ENCODE data around the gene CLSTN3. TPM values are rescaled to one million over a fixed set of nuclear protein-coding genes. Genes with fewer than 3 reads are reported as not detected.

The CLSTN3 gene
- polyA plus RNA-seq, 2 of the 4 experiments (the other 2 are of a cell fraction): 17.4 to 24.9 TPM

DNA sequence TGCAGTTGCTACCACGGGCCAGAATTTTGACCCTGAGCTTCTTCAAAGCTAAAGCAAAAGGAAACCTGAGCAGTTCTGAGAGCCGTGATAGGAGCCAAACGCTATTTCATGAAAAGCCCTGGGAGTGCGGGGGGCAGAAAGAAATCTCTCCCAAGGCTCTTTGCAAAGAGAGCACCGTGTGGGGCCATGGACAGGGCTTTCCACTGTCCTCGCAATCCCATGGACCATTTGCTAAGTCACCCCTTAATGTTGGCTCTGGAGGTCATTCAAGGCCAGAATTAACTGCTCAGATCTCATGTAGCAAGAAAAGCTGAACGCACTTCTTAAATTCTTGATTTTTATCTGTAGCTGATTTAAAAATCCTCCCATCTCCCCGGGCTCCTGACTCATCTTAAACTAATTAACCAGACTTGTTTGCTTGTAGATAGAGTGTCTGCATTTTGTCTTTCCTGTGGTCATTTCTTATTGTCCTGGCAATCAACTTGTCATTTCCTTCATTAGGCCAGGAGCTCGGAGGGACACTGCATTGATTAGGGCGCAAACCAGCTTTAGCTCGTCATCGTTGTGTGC lies 24.8 kb downstream of the CLSTN3 start:
- TF ChIP-seq, protein P1, sequence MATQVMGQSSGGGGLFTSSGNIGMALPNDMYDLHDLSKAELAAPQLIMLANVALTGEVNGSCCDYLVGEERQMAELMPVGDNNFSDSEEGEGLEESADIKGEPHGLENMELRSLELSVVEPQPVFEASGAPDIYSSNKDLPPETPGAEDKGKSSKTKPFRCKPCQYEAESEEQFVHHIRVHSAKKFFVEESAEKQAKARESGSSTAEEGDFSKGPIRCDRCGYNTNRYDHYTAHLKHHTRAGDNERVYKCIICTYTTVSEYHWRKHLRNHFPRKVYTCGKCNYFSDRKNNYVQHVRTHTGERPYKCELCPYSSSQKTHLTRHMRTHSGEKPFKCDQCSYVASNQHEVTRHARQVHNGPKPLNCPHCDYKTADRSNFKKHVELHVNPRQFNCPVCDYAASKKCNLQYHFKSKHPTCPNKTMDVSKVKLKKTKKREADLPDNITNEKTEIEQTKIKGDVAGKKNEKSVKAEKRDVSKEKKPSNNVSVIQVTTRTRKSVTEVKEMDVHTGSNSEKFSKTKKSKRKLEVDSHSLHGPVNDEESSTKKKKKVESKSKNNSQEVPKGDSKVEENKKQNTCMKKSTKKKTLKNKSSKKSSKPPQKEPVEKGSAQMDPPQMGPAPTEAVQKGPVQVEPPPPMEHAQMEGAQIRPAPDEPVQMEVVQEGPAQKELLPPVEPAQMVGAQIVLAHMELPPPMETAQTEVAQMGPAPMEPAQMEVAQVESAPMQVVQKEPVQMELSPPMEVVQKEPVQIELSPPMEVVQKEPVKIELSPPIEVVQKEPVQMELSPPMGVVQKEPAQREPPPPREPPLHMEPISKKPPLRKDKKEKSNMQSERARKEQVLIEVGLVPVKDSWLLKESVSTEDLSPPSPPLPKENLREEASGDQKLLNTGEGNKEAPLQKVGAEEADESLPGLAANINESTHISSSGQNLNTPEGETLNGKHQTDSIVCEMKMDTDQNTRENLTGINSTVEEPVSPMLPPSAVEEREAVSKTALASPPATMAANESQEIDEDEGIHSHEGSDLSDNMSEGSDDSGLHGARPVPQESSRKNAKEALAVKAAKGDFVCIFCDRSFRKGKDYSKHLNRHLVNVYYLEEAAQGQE (IDR thresholded peaks at IDR 0.05): no peak
- TF ChIP-seq, protein P2, sequence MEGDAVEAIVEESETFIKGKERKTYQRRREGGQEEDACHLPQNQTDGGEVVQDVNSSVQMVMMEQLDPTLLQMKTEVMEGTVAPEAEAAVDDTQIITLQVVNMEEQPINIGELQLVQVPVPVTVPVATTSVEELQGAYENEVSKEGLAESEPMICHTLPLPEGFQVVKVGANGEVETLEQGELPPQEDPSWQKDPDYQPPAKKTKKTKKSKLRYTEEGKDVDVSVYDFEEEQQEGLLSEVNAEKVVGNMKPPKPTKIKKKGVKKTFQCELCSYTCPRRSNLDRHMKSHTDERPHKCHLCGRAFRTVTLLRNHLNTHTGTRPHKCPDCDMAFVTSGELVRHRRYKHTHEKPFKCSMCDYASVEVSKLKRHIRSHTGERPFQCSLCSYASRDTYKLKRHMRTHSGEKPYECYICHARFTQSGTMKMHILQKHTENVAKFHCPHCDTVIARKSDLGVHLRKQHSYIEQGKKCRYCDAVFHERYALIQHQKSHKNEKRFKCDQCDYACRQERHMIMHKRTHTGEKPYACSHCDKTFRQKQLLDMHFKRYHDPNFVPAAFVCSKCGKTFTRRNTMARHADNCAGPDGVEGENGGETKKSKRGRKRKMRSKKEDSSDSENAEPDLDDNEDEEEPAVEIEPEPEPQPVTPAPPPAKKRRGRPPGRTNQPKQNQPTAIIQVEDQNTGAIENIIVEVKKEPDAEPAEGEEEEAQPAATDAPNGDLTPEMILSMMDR (IDR thresholded peaks at IDR 0.05): no peak
- TF ChIP-seq, protein P3, sequence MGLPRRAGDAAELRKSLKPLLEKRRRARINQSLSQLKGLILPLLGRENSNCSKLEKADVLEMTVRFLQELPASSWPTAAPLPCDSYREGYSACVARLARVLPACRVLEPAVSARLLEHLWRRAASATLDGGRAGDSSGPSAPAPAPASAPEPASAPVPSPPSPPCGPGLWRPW (IDR thresholded peaks at IDR 0.05): no peak
- no peak for TF ChIP-seq EHMT2 (IDR thresholded peaks at IDR 0.05; ENCODE audit: low read depth)
- TF ChIP-seq, protein P4, sequence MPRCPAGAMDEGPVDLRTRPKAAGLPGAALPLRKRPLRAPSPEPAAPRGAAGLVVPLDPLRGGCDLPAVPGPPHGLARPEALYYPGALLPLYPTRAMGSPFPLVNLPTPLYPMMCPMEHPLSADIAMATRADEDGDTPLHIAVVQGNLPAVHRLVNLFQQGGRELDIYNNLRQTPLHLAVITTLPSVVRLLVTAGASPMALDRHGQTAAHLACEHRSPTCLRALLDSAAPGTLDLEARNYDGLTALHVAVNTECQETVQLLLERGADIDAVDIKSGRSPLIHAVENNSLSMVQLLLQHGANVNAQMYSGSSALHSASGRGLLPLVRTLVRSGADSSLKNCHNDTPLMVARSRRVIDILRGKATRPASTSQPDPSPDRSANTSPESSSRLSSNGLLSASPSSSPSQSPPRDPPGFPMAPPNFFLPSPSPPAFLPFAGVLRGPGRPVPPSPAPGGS (IDR thresholded peaks at IDR 0.05): no peak
- no peak for TF ChIP-seq MAFK (IDR thresholded peaks at IDR 0.05; ENCODE audit: partially characterized antibody)
- no peak for TF ChIP-seq KDM1A (IDR thresholded peaks at IDR 0.05; ENCODE audit: low read depth)
- no peak for TF ChIP-seq JUN (IDR thresholded peaks at IDR 0.05)
- TF ChIP-seq CBX2 (IDR thresholded peaks at IDR 0.05; ENCODE audit: borderline replicate concordance, low read depth): no peak
- TF ChIP-seq RFX5 (IDR thresholded peaks at IDR 0.05): no peak
- TF ChIP-seq GATA3 (IDR thresholded peaks at IDR 0.05; ENCODE audit: borderline replicate concordance): no peak
- no peak for TF ChIP-seq MAZ (IDR thresholded peaks at IDR 0.05; ENCODE audit: borderline replicate concordance, low read depth, low read length)
- no peak overlapping the region for H3K4me3 ChIP-seq

DNA sequence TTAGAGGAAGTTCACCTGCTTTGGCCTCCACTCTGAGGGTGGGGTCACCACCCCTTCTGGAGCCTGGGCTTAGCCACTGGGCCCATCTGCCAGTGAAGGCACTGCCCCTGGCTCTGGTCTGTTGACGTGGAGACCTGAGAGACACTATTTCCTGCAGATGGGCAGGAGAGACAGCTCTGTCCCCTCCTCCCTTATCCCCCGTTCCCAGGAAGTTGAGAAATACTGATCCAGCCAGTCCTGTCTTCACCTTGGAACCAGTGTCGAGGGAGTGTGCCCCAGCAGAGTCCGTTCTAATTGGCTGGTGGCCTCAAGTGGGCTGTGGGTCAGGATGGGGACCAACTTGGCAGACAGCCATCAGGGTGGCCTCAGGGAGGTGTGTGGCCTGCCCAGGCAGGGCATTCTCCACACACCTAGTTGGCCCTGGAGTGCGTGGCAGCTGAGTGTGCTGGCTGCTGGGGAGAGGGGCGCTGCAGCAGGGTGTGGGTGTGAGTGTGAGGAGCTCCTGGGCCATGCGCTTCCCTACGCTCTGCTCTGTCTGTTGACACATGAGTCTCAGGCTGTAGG lies 25.4 kb downstream of the CLSTN3 start:
- Histone ChIP-seq H3K4me1 (no peaks in the 10 kb centered on the region), H3K27ac (no peak overlapping the region), H3K9me3 (no peaks in the 10 kb centered on the region), H3K4me3 (no peak overlapping the region), H3K4me2 (no peak overlapping the region)
- POLR2A ChIA-PET: no interaction called here
- 73% methylated on average over 7 of the region's 8 CpGs for WGBS (ENCODE audit: missing lambda C conversion rate)
- DNase-seq (ENCODE audit: low read depth in 1 of 2, low spot score in 1 of 2) (no peak), ATAC-seq (no peak), FAIRE-seq (no peak)
- CTCF ChIA-PET: interaction anchor here (0.6 to 4.5 kb wide), 6 partner anchors 8 to 635 kb away, joined by 3 to 71 read pairs (median 4); partner anchors contain the start of gene C1RL
- TF ChIP-seq JUN (IDR thresholded peaks at IDR 0.05) (no peak), KDM5A (IDR thresholded peaks at IDR 0.05) (no peak), GATA3 (IDR thresholded peaks at IDR 0.05; ENCODE audit: borderline replicate concordance) (no peak), HEYL (CRISPR knock-in tag; IDR thresholded peaks at IDR 0.05) (no peak), POLR2AphosphoS2 (conservative IDR thresholded peaks at IDR 0.05; ENCODE audit: low read length) (no peak), ESRRA (IDR thresholded peaks at IDR 0.05; ENCODE audit: borderline replicate concordance, low read length) (no peak), RCOR1 (IDR thresholded peaks at IDR 0.05; ENCODE audit: low read depth, low read length) (no peak), NPAS2 (CRISPR knock-in tag; IDR thresholded peaks at IDR 0.05; ENCODE audit: borderline replicate concordance) (no peak), SMC3 (IDR thresholded peaks at IDR 0.05) (no peak), HOXB13 (CRISPR knock-in tag; IDR thresholded peaks at IDR 0.05; ENCODE audit: low read depth) (no peak), CBX2 (IDR thresholded peaks at IDR 0.05; ENCODE audit: borderline replicate concordance, low read depth) (no peak), SREBF2 (IDR thresholded peaks at IDR 0.05) (no peak), RNF2 (IDR thresholded peaks at IDR 0.05; ENCODE audit: borderline replicate concordance, low read depth) (no peak), CEBPB (IDR thresholded peaks at IDR 0.05) (no peak)
- TF ChIP-seq, protein P5, sequence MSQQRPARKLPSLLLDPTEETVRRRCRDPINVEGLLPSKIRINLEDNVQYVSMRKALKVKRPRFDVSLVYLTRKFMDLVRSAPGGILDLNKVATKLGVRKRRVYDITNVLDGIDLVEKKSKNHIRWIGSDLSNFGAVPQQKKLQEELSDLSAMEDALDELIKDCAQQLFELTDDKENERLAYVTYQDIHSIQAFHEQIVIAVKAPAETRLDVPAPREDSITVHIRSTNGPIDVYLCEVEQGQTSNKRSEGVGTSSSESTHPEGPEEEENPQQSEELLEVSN (IDR thresholded peaks at IDR 0.05; ENCODE audit: borderline replicate concordance, low read depth): no peak

More for the DNA sequence above, 24.8 kb downstream of the CLSTN3 start:
- ATAC-seq (no peak), FAIRE-seq (no peak), DNase-seq (ENCODE audit: low read depth in 1 of 2, low spot score in 1 of 2) (no peak)
- POLR2A ChIA-PET: no interaction called here
- Histone ChIP-seq H3K27ac (no peak overlapping the region), H3K4me2 (no peak overlapping the region), H3K4me1 (no peaks in the 10 kb centered on the region), H3K9me3 (no peaks in the 10 kb centered on the region)
- CTCF ChIA-PET: interaction anchor here (0.6 to 4.5 kb wide), 7 partner anchors 9 to 484 kb away, joined by 3 to 71 read pairs (median 4); partner anchors contain the start of gene C1RL
- WGBS (ENCODE audit: missing lambda C conversion rate): 84% methylated on average over 12 of the region's 12 CpGs
